T-helper 17 cell (primary cell): ENCODE measurements around the gene ATP2A1. TPM values are rescaled to one million over a fixed set of nuclear protein-coding genes. Genes with fewer than 3 reads are reported as not detected.

Source experiments
- ATAC-seq: fragments of 150-1000 bp; cut with Tn5 transposase; 2 replicates; pipeline ENCODE4 v1.10.0; 2021; ENCODE audit warnings: mild to moderate bottlenecking, moderate library complexity
- DNase-seq, 3 donors: peaks; one replicate each; pipeline versions ENCODE4 v3.0.0 to v3.0.0-alpha.2; 2020 to 2021
- H3K9me3 ChIP-seq: one replicate; pipeline ENCODE4 v1.7.0; 2013; ENCODE audit warnings: low read length, mild to moderate bottlenecking; ENCODE audit not compliant: control insufficient read depth, poor library complexity, severe bottlenecking
- H3K27ac Mint-ChIP-seq: one replicate; pipeline ENCODE4 v1.8.0; 2022; ENCODE audit warnings: mild to moderate bottlenecking, moderate library complexity, mixed read lengths
- H3K27me3 Mint-ChIP-seq: one replicate; pipeline ENCODE4 v1.8.0; 2022; ENCODE audit warnings: mixed read lengths
- H3K36me3 Mint-ChIP-seq: one replicate; pipeline ENCODE4 v1.8.0; 2022; ENCODE audit warnings: low read depth, mixed read lengths
- H3K4me1 Mint-ChIP-seq: one replicate; pipeline ENCODE4 v1.8.0; 2022; ENCODE audit warnings: mild to moderate bottlenecking, mixed read lengths
- H3K4me3 Mint-ChIP-seq: one replicate; pipeline ENCODE4 v1.8.0; 2022; ENCODE audit warnings: mild to moderate bottlenecking, moderate library complexity, mixed read lengths
- total RNA-seq, 4 donors: library from RNA in 2 of 4; stranded (reverse) in 2 of 4; gene quantifications; one replicate each; pipeline ENCODE4 v1.2.3 and lab custom pipeline; 2022 to 2026

The ATP2A1 gene
- total RNA-seq, 2 donors from 2014 or later: 0.75 to 1.7 TPM

- H3K36me3 Mint-ChIP-seq: peaks cover 6% of the 10 kb centered on the region
- peaks cover 23% of the 10 kb centered on the region for H3K4me1 Mint-ChIP-seq
- peak within 1 kb of the TSS; percentile 100 for H3K4me3 Mint-ChIP-seq
- ATAC-seq (peak; percentile 96), DNase-seq (peak; percentile 97 to 99 (median 99))
- peak within 1 kb of the TSS; percentile 91 for H3K27ac Mint-ChIP-seq
- no peaks in the 10 kb centered on the region for H3K9me3 ChIP-seq
- no peaks in the 10 kb centered on the region for H3K27me3 Mint-ChIP-seq
Observed at GRCh38 chr16:28950648-28951409, 72.5 kb downstream of the ATP2A1 start, which contains the start of gene NFATC2IP. NFATC2IP (plus strand) TSS chr16:28950937; CDS start chr16:28951012, 75 bp downstream.

GRCh38 chr16:28951410-28951943, 73.2 kb downstream of the ATP2A1 start:
- H3K36me3 Mint-ChIP-seq: peaks cover 9% of the 10 kb centered on the region
- H3K27ac Mint-ChIP-seq: peak overlapping the region; percentile 91
- H3K27me3 Mint-ChIP-seq: no peaks in the 10 kb centered on the region
- H3K9me3 ChIP-seq: no peaks in the 10 kb centered on the region
- ATAC-seq (no peak), DNase-seq (no peak)
- H3K4me1 Mint-ChIP-seq: peaks cover 23% of the 10 kb centered on the region
- H3K4me3 Mint-ChIP-seq: peak overlapping the region; percentile 100

Other genes with a start within 250 kb of the ATP2A1 start
- 1 to 10 TPM in 1 of 2 donors, not detected in 1; 1.2 TPM for gene NPIPB8, start 240.4 kb upstream of the ATP2A1 start, total RNA-seq
- gene EIF3C, start 167.0 kb upstream of the ATP2A1 start, total RNA-seq: 100 to 1,000 TPM; 257 to 259 TPM
- gene NPIPB9, start 126.7 kb upstream of the ATP2A1 start, total RNA-seq: 1 to 10 TPM; 1.4 to 6.6 TPM
- gene ATXN2L, start 55.5 kb upstream of the ATP2A1 start, total RNA-seq: 100 to 1,000 TPM; 348 to 372 TPM
- 100 to 1,000 TPM in 1 of 2 donors, 10 to 100 TPM in 1; 78.5 to 103 TPM for gene TUFM, start 32.1 kb upstream of the ATP2A1 start, total RNA-seq
- gene SH2B1, start 14.6 kb upstream of the ATP2A1 start, total RNA-seq: 10 to 100 TPM; 69.1 to 77.7 TPM
- 10 to 100 TPM; 25.2 to 25.3 TPM for gene RABEP2, start 46.8 kb downstream of the ATP2A1 start, total RNA-seq
- gene CD19, start 53.5 kb downstream of the ATP2A1 start, total RNA-seq: 1 to 10 TPM in 1 of 2 donors, not detected in 1; 4.0 TPM
- 10 to 100 TPM; 67.7 to 70.9 TPM for gene NFATC2IP, start 72.4 kb downstream of the ATP2A1 start, total RNA-seq
- 10 to 100 TPM; 24.4 to 28.1 TPM for gene SPNS1, start 96.3 kb downstream of the ATP2A1 start, total RNA-seq
- 100 to 1,000 TPM; 191 to 193 TPM for gene LAT, start 106.6 kb downstream of the ATP2A1 start, total RNA-seq